MCF 10A (cell line): ENCODE data around the gene OVOL2. TPM values are rescaled to one million over a fixed set of nuclear protein-coding genes. Genes with fewer than 3 reads are reported as not detected.

ENCODE experiments used
- BruUV-seq: library from RNA; stranded (reverse); fragments of 400-500 nt; replicated peaks from 2 replicates; lab custom pipeline; 2021; lab: Mats Ljungman, UMichigan
- CTCF ChIA-PET: fragments of 300-600 bp; sonication (Branson Sonifier 250); formaldehyde crosslinking; extraction: SDS; loops from one replicate; lab custom pipeline; 2021; ENCODE audit warnings: antibody characterized with exemption, inconsistent platforms; lab: Yijun Ruan, JAX
- POLR2A ChIA-PET: fragments of 300-600, 350-650 bp; sonication (Branson Sonifier 250); formaldehyde crosslinking; extraction: SDS; loops from one replicate; lab custom pipeline; 2020; ENCODE audit warnings: antibody characterized with exemption, inconsistent platforms; lab: Yijun Ruan, JAX
- DNase-seq: peaks from one replicate; pipeline ENCODE4 v3.0.0-alpha.2; 2018; ENCODE audit not compliant: unreplicated experiment
- H3K27ac Mint-ChIP-seq: one replicate; pipeline ENCODE4 v1.8.0; 2022; ENCODE audit warnings: mild to moderate bottlenecking, low read depth, mixed read lengths; ENCODE audit not compliant: unreplicated experiment
- H3K27me3 Mint-ChIP-seq: one replicate; pipeline ENCODE4 v1.8.0; 2022; ENCODE audit warnings: mixed read lengths; ENCODE audit not compliant: insufficient read depth, unreplicated experiment
- H3K36me3 Mint-ChIP-seq: one replicate; pipeline ENCODE4 v1.8.0; 2022; ENCODE audit warnings: mild to moderate bottlenecking, moderate library complexity, mixed read lengths; ENCODE audit not compliant: insufficient read depth, unreplicated experiment
- H3K4me1 Mint-ChIP-seq: one replicate; pipeline ENCODE4 v1.8.0; 2022; ENCODE audit warnings: mixed read lengths; ENCODE audit not compliant: insufficient read depth, unreplicated experiment
- H3K4me3 Mint-ChIP-seq: one replicate; pipeline ENCODE4 v1.8.0; 2022; ENCODE audit warnings: mild to moderate bottlenecking, moderate library complexity, mixed read lengths; ENCODE audit not compliant: unreplicated experiment
- H3K9me3 Mint-ChIP-seq: one replicate; pipeline ENCODE4 v1.8.0; 2022; ENCODE audit warnings: mixed read lengths; ENCODE audit not compliant: unreplicated experiment
- CTCF ChIP-seq: fragments of 200-600 bp; IDR thresholded peaks from one replicate; pipeline ENCODE4 v1.8.0; 2022; ENCODE audit warnings: antibody characterized with exemption, mild to moderate bottlenecking; ENCODE audit not compliant: unreplicated experiment
- intact Hi-C: fragments of 100-400 bp; cut with micrococcal nuclease; formaldehyde crosslinking; loops from 2 replicates; pipeline ENCODE4 v1.14.1; 2022
- total RNA-seq: library from RNA; stranded (reverse); gene quantifications from 2 replicates; pipeline ENCODE4 v1.2.3, GENCODE V29; 2022

OVOL2 gene
- total RNA-seq, 1 experiment from 2014 or later, result 2.1 TPM

GRCh38 chr20:18094191-18094590 is 36.5 kb upstream of the OVOL2 start:
- no TSS peak for BruUV-seq
- Mint-ChIP-seq H3K27me3 (no peaks in the 10 kb centered on the region), H3K4me1 (peaks cover 5% of the 10 kb centered on the region), H3K36me3 (no peaks in the 10 kb centered on the region), H3K9me3 (no peaks in the 10 kb centered on the region), H3K27ac (no peak overlapping the region), H3K4me3 (no peak overlapping the region)
- no peak for DNase-seq
- POLR2A ChIA-PET, result interaction anchor here (0.7 kb wide), 1 partner anchor 277 kb away, joined by 3 read pairs; no protein-coding TSS in a partner anchor
- CTCF ChIA-PET, result interaction anchor here (0.6 kb wide), 1 partner anchor 20 kb away, joined by 5 read pairs; no protein-coding TSS in a partner anchor
- TF ChIP-seq CTCF, result no peak
- intact Hi-C loops, result no loop called here

- H3K4me3 Mint-ChIP-seq, result no peak overlapping the region
- H3K27ac Mint-ChIP-seq, result no peak overlapping the region
- peaks cover 5% of the 10 kb centered on the region for H3K4me1 Mint-ChIP-seq
- ChIA-PET CTCF (no interaction called here), POLR2A (interaction anchor here (0.6 kb wide), 1 partner anchor 9 kb away, joined by 4 read pairs; no protein-coding TSS in a partner anchor)
- DNase-seq, result no peak
- no peak for TF ChIP-seq CTCF
- H3K27me3 Mint-ChIP-seq, result no peaks in the 10 kb centered on the region
- no TSS peak for BruUV-seq
- intact Hi-C loops, result no loop called here
- H3K9me3 Mint-ChIP-seq, result no peaks in the 10 kb centered on the region
- H3K36me3 Mint-ChIP-seq, result no peaks in the 10 kb centered on the region
Observed at GRCh38 chr20:18093388-18093787, 35.7 kb upstream of the OVOL2 start.

- H3K4me1 Mint-ChIP-seq, result peaks cover 5% of the 10 kb centered on the region
- BruUV-seq, result no TSS peak
- intact Hi-C loops, result no loop called here
- no peaks in the 10 kb centered on the region for H3K27me3 Mint-ChIP-seq
- DNase-seq, result no peak
- H3K4me3 Mint-ChIP-seq, result no peak overlapping the region
- CTCF ChIA-PET, result no interaction called here
- no peaks in the 10 kb centered on the region for H3K9me3 Mint-ChIP-seq
- no peak for TF ChIP-seq CTCF
- no peak overlapping the region for H3K27ac Mint-ChIP-seq
- POLR2A ChIA-PET, result interaction anchor here (0.6 kb wide), 1 partner anchor 9 kb away, joined by 4 read pairs; no protein-coding TSS in a partner anchor
- H3K36me3 Mint-ChIP-seq, result no peaks in the 10 kb centered on the region
Observed at GRCh38 chr20:18092890-18093289, 35.2 kb upstream of the OVOL2 start.

- H3K4me3 Mint-ChIP-seq, result no peak overlapping the region
- H3K27me3 Mint-ChIP-seq, result no peaks in the 10 kb centered on the region
- CTCF ChIA-PET, result interaction anchor here (0.5 to 0.6 kb wide), 2 partner anchors 39 to 496 kb away, joined by 6 read pairs; no protein-coding TSS in a partner anchor
- peak; percentile 2 for DNase-seq
- intact Hi-C loops, result no loop called here
- no peak for TF ChIP-seq CTCF
- no TSS peak for BruUV-seq
- no peaks in the 10 kb centered on the region for H3K9me3 Mint-ChIP-seq
- no peak overlapping the region for H3K27ac Mint-ChIP-seq
- H3K4me1 Mint-ChIP-seq, result peaks cover 5% of the 10 kb centered on the region
- POLR2A ChIA-PET, result interaction anchor here (0.5 kb wide), 1 partner anchor 202 kb away, joined by 3 read pairs; no protein-coding TSS in a partner anchor
- no peaks in the 10 kb centered on the region for H3K36me3 Mint-ChIP-seq
Observed at GRCh38 chr20:18091623-18092022, 33.9 kb upstream of the OVOL2 start.
